Neural crest cell (in vitro differentiated cells): ENCODE data around the gene RNASE11. TPM values are rescaled to one million over a fixed set of nuclear protein-coding genes. Genes with fewer than 3 reads are reported as not detected.

Experiments
- DNase-seq: peaks from one replicate; pipeline ENCODE4 v3.0.0; 2021; ENCODE audit warnings: low read depth, mixed read lengths, low spot score
- H3K27ac Mint-ChIP-seq: one replicate; pipeline ENCODE4 v1.8.0; 2021; ENCODE audit warnings: mild to moderate bottlenecking, mixed read lengths; ENCODE audit not compliant: unreplicated experiment
- H3K27me3 Mint-ChIP-seq: 2 replicates; pipeline ENCODE4 v1.8.0; 2021; ENCODE audit warnings: low read depth, mild to moderate bottlenecking, mixed read lengths
- H3K36me3 Mint-ChIP-seq: 2 replicates; pipeline ENCODE4 v1.8.0; 2021; ENCODE audit warnings: low read depth, mild to moderate bottlenecking, mixed read lengths
- H3K4me1 Mint-ChIP-seq: 2 replicates; pipeline ENCODE4 v1.8.0; 2021; ENCODE audit warnings: mixed read lengths
- H3K4me3 Mint-ChIP-seq: one replicate; pipeline ENCODE4 v1.8.0; 2021; ENCODE audit warnings: mild to moderate bottlenecking, mixed read lengths
- H3K9me3 Mint-ChIP-seq: 2 replicates; pipeline ENCODE4 v1.8.0; 2021; ENCODE audit warnings: mixed read lengths
- CTCF ChIP-seq: fragments of 200-600 bp; sonication (generic); conservative IDR thresholded peaks from 2 replicates; pipeline ENCODE4 v1.5.0; 2021; ENCODE audit warnings: antibody characterized with exemption, mild to moderate bottlenecking
- total RNA-seq: library from RNA; stranded (reverse); gene quantifications from 2 replicates; pipeline ENCODE4 v1.2.1, GENCODE V29; 2021

The RNASE11 gene
- total RNA-seq, 1 donor from 2014 or later, result not detected

- TF ChIP-seq CTCF, result no peak
- no peaks in the 10 kb centered on the region for H3K4me1 Mint-ChIP-seq
- H3K27me3 Mint-ChIP-seq, result peaks cover 8% of the 10 kb centered on the region
- no peak for DNase-seq
- H3K4me3 Mint-ChIP-seq, result peak overlapping the region; percentile 13
- H3K36me3 Mint-ChIP-seq, result no peaks in the 10 kb centered on the region
- H3K27ac Mint-ChIP-seq, result no peak overlapping the region
- H3K9me3 Mint-ChIP-seq, result no peaks in the 10 kb centered on the region
Measured at GRCh38 chr14:20606902-20607242, 19.1 kb upstream of the RNASE11 start.

GRCh38 chr14:20606190-20606901 lies 18.5 kb upstream of the RNASE11 start:
- Mint-ChIP-seq H3K4me3 (peak overlapping the region; percentile 61), H3K4me1 (no peaks in the 10 kb centered on the region), H3K27me3 (peaks cover 8% of the 10 kb centered on the region), H3K27ac (no peak overlapping the region), H3K36me3 (no peaks in the 10 kb centered on the region), H3K9me3 (no peaks in the 10 kb centered on the region)
- peak; percentile 63 for TF ChIP-seq CTCF
- DNase-seq, result no peak

- Mint-ChIP-seq H3K4me3 (no peak overlapping the region), H3K4me1 (no peaks in the 10 kb centered on the region), H3K27ac (no peak overlapping the region), H3K36me3 (no peaks in the 10 kb centered on the region), H3K9me3 (no peaks in the 10 kb centered on the region), H3K27me3 (peaks cover 8% of the 10 kb centered on the region)
- TF ChIP-seq CTCF, result no peak
- no peak for DNase-seq
Measured at GRCh38 chr14:20603813-20604690, 16.3 kb upstream of the RNASE11 start.

- DNase-seq, result no peak
- Mint-ChIP-seq H3K27me3 (peaks cover 6% of the 10 kb centered on the region), H3K36me3 (no peaks in the 10 kb centered on the region), H3K4me1 (no peaks in the 10 kb centered on the region), H3K4me3 (no peak overlapping the region), H3K9me3 (no peaks in the 10 kb centered on the region), H3K27ac (no peak overlapping the region)
- no peak for TF ChIP-seq CTCF
Measured at GRCh38 chr14:20602583-20602982, 14.8 kb upstream of the RNASE11 start.

- Mint-ChIP-seq H3K4me3 (no peak overlapping the region), H3K27me3 (peaks cover 2% of the 10 kb centered on the region), H3K9me3 (no peaks in the 10 kb centered on the region), H3K4me1 (no peaks in the 10 kb centered on the region), H3K36me3 (no peaks in the 10 kb centered on the region), H3K27ac (no peak overlapping the region)
- DNase-seq, result no peak
- no peak for TF ChIP-seq CTCF
Measured at GRCh38 chr14:20601522-20601921, 13.7 kb upstream of the RNASE11 start.
